ENCODE results near the gene CTAG1A.
"Not testable (repeated sequence)": the region's sequence is repeated elsewhere in the genome, so short reads cannot be mapped to it uniquely, and the experiment has no call there.

Gene CTAG1A

DNA sequence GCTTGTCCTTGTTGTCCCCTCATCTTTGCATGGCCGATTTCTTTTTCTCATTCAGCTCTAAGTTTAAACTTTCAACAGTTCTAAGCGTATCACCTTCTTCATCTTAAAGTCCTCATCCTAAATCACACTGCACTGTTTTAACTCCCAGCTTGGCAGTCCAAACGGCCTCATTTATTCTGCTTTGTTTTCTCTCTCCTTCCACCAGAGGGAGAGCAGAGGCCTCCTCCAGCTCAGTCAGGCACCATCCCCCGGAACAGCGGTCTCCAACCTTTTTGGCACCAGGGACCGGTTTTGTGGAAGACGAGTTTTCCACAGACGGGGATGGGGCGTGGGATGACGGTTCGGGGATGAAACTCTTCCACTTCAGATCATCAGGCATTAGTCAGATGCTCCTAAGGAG, 14.6 kb upstream of the CTAG1A start:
- not testable (repeated sequence) for DNase-seq

- DNase-seq = not testable (repeated sequence)
Measured at GRCh38 chrX:154573061-154573460, 11.9 kb upstream of the CTAG1A start.

- DNase-seq = not testable (repeated sequence)
Measured at GRCh38 chrX:154575076-154575475, 9.9 kb upstream of the CTAG1A start.

DNA sequence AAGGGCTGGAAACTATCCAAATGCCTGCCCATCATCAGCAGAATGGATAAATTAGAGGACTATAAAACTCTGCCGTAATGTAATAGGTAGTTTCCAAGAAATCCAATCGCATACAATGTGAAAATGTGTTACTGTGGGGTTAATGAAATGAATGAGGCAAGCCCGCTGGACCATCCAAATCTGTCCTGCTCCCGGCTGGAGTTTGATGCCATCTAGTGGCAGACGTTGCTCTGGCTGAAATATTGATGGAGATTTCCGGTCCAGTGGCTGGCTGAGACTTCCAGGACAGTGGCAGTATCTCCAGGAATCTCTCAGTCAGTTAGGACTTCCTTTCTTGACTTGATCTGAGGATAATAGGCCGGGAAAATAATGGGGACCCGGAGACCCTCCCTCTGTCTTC, 1.9 kb upstream of the CTAG1A start:
- not testable (repeated sequence) for DNase-seq

DNA sequence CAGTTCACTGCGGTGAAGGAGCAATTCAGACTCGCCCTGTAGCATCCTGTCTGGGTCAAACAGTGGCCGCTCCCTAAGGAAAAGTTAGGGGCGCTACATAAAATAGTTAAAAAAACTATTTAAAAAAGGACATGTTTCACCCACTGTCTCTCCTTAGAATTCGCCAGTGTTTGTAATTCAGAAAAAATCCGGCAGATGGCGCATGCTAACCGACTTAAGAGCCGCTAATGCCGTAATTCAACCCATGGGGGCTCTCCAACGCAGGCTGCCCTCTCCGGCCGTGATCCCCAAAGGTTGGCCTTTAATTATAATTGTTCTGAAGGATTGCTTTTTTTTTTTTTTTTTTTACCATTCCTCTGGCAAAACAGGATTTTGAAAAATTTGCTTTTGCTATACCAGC, 5.5 kb downstream of the CTAG1A start:
- DNase-seq = not testable (repeated sequence)

DNA sequence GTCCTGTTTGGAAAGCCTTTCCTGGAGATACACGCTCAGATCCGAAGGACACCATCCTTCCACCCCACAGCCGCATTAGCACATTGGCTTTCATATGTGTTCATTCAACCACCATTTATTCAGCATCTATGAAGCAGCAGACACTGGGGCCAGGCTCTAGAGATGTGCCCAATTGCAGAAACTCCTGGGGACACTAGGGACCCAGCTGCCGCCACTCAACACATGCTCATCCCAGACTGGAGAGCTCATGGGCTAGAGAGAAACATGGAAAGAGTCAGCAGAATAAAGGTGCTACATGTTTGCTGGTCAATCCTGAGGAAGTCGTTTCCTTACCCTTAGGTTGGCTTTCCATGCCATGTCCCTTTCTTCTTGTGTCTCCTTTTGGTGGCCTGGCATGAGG, 7.6 kb downstream of the CTAG1A start:
- DNase-seq = no peak

DNA sequence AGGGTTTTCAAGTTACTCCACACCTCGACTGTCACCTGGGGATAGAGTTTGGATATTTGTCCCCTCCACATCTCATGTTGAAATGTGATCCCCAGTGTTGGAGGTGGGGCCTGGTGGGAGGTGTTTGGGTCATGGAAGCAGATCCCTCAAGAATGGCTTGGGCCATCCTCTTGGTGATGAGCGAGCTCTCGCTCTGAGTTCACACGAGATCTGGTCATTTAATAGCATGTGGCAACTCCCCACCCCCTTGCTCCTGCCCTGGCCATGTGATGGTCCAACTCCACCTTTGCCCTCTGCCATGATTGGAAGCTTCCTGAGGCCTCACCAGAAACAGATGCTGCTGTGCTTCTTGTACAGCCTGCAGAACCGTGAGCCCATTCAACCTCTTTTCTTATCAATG, 8.3 kb downstream of the CTAG1A start:
- no peak for DNase-seq

- no peak for DNase-seq
Measured at GRCh38 chrX:154594491-154594890, 9.6 kb downstream of the CTAG1A start.

DNA sequence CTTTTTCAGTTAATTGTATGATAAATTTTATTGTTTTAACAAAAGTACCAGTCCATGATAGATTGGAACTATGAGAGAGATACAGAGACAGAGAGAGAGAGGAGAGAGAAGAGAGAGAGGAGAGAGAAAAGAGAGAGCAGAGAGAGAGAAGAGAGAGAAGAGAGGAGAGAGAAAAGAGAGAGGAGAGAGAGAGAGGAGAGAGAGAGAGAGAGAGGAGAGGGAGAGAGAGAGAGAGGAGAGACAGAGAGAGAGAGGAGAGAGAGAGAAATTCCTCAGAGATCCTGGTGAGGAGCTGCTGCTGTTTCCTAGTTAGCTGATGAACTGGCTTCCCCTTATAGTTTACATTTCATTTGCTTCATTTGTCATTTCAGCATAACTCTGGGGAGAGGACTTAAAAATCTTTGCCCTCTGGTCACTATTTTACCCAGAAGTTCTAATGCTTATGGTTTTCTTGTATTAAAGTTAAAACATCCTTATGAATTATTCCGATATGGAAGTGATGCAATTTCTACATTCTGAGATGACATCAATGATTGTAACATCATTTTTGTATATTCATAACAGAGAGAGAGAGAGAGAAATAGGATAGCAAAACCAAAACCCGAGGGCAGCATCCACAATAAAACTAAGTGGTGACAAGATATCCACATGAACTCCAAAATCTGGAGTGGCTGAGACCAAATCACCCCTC, 10.8 kb downstream of the CTAG1A start:
- DNase-seq = no peak

GRCh38 chrX:154596290-154596929, 11.5 kb downstream of the CTAG1A start:
- DNase-seq = no peak

DNA sequence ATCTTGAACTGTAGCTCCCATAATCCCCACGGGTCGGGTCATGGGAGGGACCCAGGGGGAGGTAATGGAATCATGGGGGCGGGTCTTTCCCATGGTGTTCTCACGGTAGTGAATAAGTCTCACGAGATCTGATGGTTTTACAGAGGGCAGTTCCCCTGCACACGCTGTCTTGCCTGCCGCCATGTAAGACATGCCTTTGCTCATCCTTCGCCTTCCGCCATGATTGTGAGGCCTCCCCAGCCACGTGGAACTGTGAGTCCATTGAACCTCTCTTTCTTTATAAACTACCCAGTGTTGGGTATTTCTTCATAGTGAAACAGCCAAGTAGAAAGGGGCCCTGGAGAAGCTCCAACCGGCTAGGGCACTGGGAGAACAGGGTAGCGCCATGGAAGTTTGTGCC, 12.3 kb downstream of the CTAG1A start:
- DNase-seq = no peak

GRCh38 chrX:154598656-154599055, 13.7 kb downstream of the CTAG1A start:
- DNase-seq = no peak

DNA sequence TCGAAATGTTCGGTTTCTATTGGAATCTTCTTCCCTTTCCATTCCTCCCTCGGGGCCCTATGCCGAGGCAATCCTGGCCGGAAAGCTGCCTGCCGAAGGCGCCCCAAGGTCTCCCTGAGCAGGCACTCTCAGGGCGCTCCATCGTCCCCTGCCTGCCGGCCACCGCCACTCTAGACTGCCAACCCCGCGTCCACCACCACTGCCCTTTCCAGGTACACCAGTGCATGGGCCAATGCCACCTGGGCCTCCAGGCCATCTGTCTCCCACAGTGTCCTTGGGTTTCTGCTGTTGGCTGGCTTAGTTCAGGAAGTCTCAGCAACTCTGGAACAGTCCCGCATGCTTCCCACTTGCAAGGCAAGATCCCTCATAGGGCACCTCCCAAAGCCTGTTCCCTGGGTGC, 14.6 kb downstream of the CTAG1A start:
- no peak for DNase-seq

GRCh38 chrX:154600759-154601374, 15.9 kb downstream of the CTAG1A start:
- no peak for DNase-seq

DNA sequence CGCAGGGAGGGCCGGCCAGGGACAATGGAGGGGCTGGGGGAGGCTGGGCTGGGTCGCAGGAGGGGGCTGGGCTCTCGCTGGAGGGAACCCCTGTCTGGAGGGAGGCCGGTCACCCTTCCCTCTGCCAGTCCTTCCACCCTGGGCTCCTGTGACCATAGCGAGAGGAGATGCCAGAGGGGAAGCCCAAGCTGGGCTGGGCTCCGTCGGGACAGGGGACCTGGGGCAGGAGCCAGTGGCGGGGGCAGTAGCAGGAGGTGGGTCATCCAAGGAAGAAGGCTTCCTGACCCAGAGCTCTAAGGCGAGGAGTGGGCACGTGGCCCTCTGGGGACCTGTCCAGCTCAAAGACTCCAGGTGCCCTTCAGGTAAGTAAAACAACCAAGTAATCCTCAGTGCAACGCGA, 17.3 kb downstream of the CTAG1A start:
- DNase-seq = no peak

GRCh38 chrX:154602766-154603437, 18.0 kb downstream of the CTAG1A start:
- no peak for DNase-seq

DNA sequence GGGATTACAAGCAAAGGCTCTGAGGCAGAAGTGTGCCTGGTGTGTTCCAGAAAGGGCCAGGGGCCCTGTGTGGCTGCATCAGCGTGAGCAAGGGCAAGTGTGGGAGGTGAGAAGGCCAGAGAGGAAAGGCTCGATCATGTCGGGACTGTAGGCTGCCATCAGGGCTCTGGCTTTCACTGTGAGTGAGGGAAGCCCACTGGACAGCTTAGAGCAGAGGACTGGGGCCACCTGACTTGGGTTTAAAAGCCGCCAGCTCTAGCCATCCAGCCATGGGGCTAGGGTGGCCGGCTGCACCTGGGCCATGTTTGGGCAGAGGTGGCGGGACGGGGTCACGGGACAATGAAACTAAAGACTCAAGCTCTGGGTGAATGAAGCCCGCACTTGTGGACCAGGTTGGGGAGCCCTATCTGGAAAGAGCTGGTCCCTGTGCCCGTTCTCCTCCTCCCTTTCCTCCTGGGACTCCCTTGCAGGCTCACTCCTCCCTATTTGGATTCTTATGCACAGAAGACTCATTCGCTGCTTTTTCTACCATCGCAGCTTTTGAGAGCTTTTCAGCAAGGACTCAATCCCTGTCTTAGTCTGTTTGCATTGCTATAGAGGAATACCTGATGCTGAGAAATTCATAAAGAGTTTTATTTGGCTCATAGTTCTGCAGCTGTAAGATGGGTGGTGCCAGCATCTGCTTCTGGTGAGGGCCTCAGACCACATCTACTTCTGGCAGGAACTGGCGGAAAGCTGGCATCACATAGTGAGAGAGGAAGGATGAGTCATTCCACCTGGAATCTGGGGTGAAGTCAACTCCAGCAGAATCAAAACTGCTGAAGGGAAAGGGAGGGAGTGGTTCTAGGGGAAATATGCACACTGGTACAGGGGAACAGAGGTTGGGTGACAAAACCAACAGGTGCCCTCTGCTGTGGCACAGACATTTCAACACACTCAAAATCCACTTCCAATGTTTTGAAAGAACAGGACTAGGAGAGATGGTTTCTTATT, 18.8 kb downstream of the CTAG1A start:
- DNase-seq = no peak

DNA sequence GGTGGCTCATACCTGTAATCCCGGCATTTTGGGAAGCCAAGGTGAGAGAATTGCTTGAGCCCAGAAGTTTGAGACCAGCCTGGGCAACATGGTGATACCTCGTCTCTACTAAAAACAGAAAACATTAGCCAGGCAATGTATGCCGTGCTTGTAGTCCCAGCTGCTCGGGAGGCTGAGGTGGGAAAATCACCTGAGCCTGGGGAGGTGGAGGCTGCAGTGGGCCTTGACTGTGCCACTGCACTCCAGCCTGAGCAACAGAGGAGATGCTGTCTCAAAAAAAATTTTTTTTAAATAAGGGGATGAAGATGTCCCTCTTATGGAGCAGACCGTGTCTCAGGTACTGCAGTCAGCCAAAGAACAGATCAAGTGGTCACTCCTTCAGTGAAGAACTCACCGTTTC, 20.6 kb downstream of the CTAG1A start:
- no peak for DNase-seq

DNA sequence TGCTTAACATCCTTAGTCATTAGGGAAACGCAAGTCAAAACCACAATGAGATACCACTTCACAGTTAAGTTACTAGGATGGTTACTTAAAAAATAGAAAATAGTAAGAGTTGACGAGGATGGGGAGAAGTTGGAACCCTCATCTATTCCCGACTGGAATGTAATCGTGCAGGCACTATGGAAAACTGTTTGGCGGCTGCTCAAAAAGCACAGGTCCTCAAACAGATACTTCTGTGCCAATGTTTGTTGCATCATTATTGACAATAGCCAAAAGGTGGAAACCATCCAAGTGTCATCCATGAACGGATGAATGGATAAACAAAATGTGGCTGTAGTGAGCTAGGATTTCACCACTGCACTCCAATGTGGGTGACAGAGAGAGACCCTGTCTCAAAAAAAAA, 22.4 kb downstream of the CTAG1A start:
- DNase-seq = no peak

- DNase-seq = not testable (repeated sequence)
Measured at GRCh38 chrX:154607976-154608375, 23.0 kb downstream of the CTAG1A start.

DNA sequence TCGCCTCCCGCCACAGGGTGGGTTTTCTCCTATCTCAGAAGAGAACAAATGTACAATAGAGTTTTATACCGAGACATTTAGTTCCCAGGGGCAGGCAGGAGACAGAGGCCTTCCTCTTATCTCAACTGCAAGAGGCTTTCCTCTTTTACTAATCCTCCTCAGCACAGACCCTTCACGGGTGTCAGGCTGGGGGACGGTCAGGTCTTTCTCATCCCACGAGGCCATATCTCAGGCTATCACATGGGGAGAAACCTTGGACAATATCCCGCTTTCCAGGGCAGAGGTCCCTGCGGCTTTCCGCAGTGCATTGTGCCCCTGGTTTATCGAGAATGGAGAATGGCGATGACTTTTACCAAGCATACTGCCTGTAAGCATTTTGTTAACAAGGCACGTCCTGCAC, 23.9 kb downstream of the CTAG1A start:
- not testable (repeated sequence) for DNase-seq
